Bone marrow (tissue), 2 donors: ENCODE results near the gene MICB.

Experiments
- DNase-seq, 2 donors: peaks; one replicate each; lab custom pipeline; 2025; lab: John Stamatoyannopoulos, UW

The MICB gene

GRCh38 chr6:31541059-31541657 is 43.2 kb downstream of the MICB start:
- DNase-seq, result no peak

- peak; percentile 88 to 92 for DNase-seq
These were observed 43.9 kb downstream of the MICB start, which contains the start of gene DDX39B for GRCh38 chr6:31541658-31542521. TSS of gene DDX39B (minus strand) at chr6:31542003. CDS start at chr6:31540532, 1,471 bp downstream.

GRCh38 chr6:31543639-31544038 is 45.7 kb downstream of the MICB start:
- DNase-seq, result no peak

GRCh38 chr6:31544676-31545075 is 46.7 kb downstream of the MICB start:
- DNase-seq, result no peak

GRCh38 chr6:31545291-31545690 is 47.3 kb downstream of the MICB start:
- no peak for DNase-seq

GRCh38 chr6:31546339-31546957 is 48.5 kb downstream of the MICB start, which contains the start of gene ATP6V1G2:
TSS of gene ATP6V1G2 (minus strand) at chr6:31546608. CDS start at chr6:31546559, 49 bp downstream.
- peak; percentile 62 to 76 for DNase-seq

GRCh38 chr6:31546958-31547726 is 49.2 kb downstream of the MICB start, which contains the start of gene NFKBIL1:
TSS of gene NFKBIL1 (plus strand) at chr6:31547608. CDS start at chr6:31547695, 87 bp downstream.
- peak; percentile 67 to 97 for DNase-seq

- no peak for DNase-seq
These were observed 50.0 kb downstream of the MICB start for GRCh38 chr6:31547727-31548543.

- DNase-seq, result no peak
These were observed 50.6 kb downstream of the MICB start for GRCh38 chr6:31548544-31548873.

- peak; percentile 28 to 83 for DNase-seq
These were observed 53.4 kb downstream of the MICB start for GRCh38 chr6:31551371-31551770.

GRCh38 chr6:31556307-31556706 is 58.4 kb downstream of the MICB start:
- no peak for DNase-seq

- no peak for DNase-seq
These were observed 59.7 kb downstream of the MICB start for GRCh38 chr6:31557443-31558317.

- no peak for DNase-seq
These were observed 60.3 kb downstream of the MICB start for GRCh38 chr6:31558318-31558625.

- DNase-seq, result peak; percentile 61 to 97
These were observed 60.9 kb downstream of the MICB start for GRCh38 chr6:31558631-31559500.

GRCh38 chr6:31559606-31559957 is 61.6 kb downstream of the MICB start:
- no peak for DNase-seq

- peak; percentile 52 to 74 for DNase-seq
These were observed 62.2 kb downstream of the MICB start for GRCh38 chr6:31559958-31560696.

- DNase-seq, result no peak
These were observed 62.7 kb downstream of the MICB start for GRCh38 chr6:31560697-31561058.
